Measurements from ENCODE around the gene DDX52. TPM values are rescaled to one million over a fixed set of nuclear protein-coding genes. Genes with fewer than 3 reads are reported as not detected.
A peak's percentile ranks its signal among the peaks of the same experiment; 100 is the strongest.

Gene DDX52
- total RNA-seq, 1 donor from 2014 or later, result 46.6 TPM

DNA sequence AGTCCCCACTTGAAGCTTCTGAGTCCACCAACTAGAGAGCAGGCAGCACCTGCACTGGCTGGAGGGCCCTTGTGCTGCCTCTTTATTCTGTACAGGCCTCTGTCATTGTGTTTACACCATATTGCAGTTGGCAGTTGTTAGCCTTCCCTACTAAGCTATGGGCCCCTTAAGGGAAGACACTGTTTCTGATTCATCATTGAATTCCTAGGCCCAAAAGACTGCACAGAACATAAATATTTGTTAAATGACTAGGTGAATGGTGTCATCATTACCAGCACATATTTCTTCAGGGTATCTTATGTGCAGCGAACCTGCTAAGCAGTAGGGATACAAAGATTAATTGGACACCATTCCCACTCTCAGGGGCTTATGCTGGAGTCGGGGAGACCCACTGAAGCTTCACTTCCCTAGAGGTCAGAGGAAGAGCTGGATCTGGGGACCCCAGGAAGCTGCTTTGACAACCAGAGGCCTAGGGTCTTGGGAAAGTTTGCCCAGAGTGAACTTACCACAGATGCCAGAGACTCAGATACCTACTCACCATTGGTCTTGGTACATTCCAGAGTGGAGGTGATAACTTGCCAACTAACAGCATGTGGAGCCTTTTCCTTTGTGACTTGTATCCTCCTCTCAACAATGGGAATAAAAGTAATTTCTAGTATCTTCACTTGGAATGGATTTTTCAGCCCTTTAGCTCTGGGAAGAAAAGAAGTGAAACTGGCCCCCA is 28.7 kb upstream of the DDX52 start:
- H3K27ac Mint-ChIP-seq, result no peak overlapping the region
- H3K4me3 Mint-ChIP-seq, result no peak overlapping the region
- no peaks in the 10 kb centered on the region for H3K4me1 Mint-ChIP-seq
- DNase-seq, result no peak
- H3K9me3 Mint-ChIP-seq, result no peaks in the 10 kb centered on the region
- no peaks in the 10 kb centered on the region for H3K36me3 Mint-ChIP-seq (ENCODE audit: low read depth)
- intact Hi-C loops (cut with micrococcal nuclease), result loop anchor here (5.0 kb wide), 1 partner anchor 50 kb away; no protein-coding TSS in a partner anchor
- peaks cover 11% of the 10 kb centered on the region for H3K27me3 Mint-ChIP-seq

DNA sequence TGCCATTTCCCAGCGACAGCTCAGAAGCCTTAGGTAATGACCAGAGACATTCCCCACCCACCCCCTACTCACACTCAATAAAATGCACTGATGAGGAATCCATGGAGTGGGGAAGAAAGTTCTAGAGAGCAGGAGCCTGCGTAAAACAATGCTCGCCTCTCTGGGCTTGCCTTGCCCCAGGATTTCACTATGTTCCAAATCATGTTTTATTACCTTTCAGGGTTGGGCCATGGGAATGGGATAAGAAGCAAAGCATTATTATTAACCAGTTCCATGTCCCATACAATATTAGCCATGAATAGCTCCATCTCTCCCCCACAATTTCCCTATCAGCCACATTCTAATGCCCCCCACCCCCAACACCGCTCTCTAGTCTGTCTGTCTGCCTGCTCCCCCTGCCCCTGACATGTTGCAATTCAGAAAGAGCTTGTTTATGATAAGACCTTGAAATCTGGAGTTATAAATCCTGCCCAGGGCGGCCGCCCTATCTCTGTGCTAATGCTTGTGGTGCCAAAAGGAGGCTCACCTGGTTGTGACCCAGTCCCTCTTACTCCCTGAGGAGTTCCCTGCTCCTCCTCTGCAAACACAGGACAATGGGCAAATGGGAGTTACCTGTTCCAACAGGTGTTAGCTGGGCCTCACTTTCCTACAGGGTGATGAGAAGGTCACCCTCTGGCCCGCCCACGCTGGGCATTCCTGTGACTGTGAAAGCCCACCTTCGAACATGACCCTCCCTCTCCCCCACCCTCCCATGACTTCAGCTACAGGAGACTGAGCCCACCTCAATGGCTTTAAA is 28.0 kb upstream of the DDX52 start:
- H3K4me1 Mint-ChIP-seq, result no peaks in the 10 kb centered on the region
- peaks cover 8% of the 10 kb centered on the region for H3K27me3 Mint-ChIP-seq
- no peak for DNase-seq
- H3K27ac Mint-ChIP-seq, result no peak overlapping the region
- no peak overlapping the region for H3K4me3 Mint-ChIP-seq
- intact Hi-C loops (cut with micrococcal nuclease), result loop anchor here (5.0 kb wide), 1 partner anchor 51 kb away; no protein-coding TSS in a partner anchor
- H3K36me3 Mint-ChIP-seq (ENCODE audit: low read depth), result no peaks in the 10 kb centered on the region
- H3K9me3 Mint-ChIP-seq, result no peaks in the 10 kb centered on the region

DNA sequence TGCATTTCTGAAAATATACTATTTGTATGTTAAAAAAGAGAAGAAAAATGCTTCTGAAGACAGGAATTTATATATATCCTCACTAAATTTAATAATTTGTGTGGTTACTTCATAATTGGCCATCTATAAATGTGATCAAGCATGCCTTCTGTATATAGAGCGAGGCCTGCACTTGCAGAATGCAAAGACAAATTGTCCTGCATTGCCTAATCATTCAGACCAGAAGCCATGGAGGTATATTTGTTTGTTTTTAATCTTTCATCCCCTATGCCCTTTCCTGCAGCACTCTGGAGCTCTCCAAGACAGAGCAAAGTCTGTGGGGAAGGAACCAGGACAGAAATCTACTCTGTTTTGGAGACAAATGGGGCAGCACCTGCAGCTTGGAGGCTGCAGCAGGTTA is 23.8 kb upstream of the DDX52 start:
- Mint-ChIP-seq H3K27me3 (peaks cover 7% of the 10 kb centered on the region), H3K27ac (no peak overlapping the region), H3K4me1 (no peaks in the 10 kb centered on the region), H3K9me3 (no peaks in the 10 kb centered on the region), H3K36me3 (ENCODE audit: low read depth) (no peaks in the 10 kb centered on the region), H3K4me3 (no peak overlapping the region)
- intact Hi-C loops (cut with micrococcal nuclease), result no loop called here
- DNase-seq, result no peak

GRCh38 chr17:37664214-37664613 is 21.0 kb upstream of the DDX52 start:
- Mint-ChIP-seq H3K4me3 (no peak overlapping the region), H3K9me3 (no peaks in the 10 kb centered on the region), H3K36me3 (ENCODE audit: low read depth) (no peaks in the 10 kb centered on the region), H3K27ac (no peak overlapping the region), H3K27me3 (peaks cover 24% of the 10 kb centered on the region), H3K4me1 (no peaks in the 10 kb centered on the region)
- intact Hi-C loops (cut with micrococcal nuclease), result no loop called here
- no peak for DNase-seq

- no peaks in the 10 kb centered on the region for H3K9me3 Mint-ChIP-seq
- H3K36me3 Mint-ChIP-seq (ENCODE audit: low read depth), result no peaks in the 10 kb centered on the region
- no peak overlapping the region for H3K4me3 Mint-ChIP-seq
- peaks cover 26% of the 10 kb centered on the region for H3K27me3 Mint-ChIP-seq
- H3K4me1 Mint-ChIP-seq, result no peaks in the 10 kb centered on the region
- no peak overlapping the region for H3K27ac Mint-ChIP-seq
- intact Hi-C loops (cut with micrococcal nuclease), result no loop called here
- no peak for DNase-seq
Measured at GRCh38 chr17:37662353-37662752, 19.1 kb upstream of the DDX52 start.

DNA sequence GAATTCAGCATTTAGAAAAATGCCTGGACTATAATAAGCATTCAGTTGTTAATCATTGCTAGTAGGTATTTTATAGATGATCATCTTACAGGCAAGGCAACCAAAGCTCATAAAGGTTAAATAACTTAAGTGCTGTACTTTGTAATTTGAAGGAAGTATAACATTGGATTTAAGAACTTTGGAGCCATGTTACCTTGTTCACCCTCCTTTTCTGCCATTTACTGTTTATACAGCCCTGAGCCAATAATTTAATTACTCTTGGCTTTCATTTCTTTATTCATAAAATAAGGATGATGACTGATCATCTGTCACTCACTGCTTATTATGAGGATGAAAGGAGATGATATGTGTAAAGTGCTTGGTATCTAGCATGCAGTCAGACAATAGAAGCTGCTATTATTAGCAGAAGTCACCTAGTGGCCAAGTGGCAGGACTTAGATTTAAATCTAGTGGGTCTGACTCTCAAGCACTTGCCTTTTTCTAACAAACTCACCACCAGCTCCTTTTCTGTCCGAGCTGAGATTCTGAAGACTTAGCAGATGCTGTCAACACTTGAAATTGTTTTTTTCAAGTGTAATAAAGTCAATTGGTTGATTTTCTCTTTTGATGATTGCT is 18.3 kb upstream of the DDX52 start:
- intact Hi-C loops (cut with micrococcal nuclease), result no loop called here
- DNase-seq, result no peak
- Mint-ChIP-seq H3K36me3 (ENCODE audit: low read depth) (no peaks in the 10 kb centered on the region), H3K9me3 (no peaks in the 10 kb centered on the region), H3K27me3 (peaks cover 26% of the 10 kb centered on the region), H3K4me1 (no peaks in the 10 kb centered on the region), H3K4me3 (no peak overlapping the region), H3K27ac (no peak overlapping the region)

GRCh38 chr17:37659925-37660324 is 16.7 kb upstream of the DDX52 start:
- Mint-ChIP-seq H3K27me3 (peaks cover 26% of the 10 kb centered on the region), H3K4me3 (no peak overlapping the region), H3K4me1 (no peaks in the 10 kb centered on the region), H3K27ac (no peak overlapping the region), H3K9me3 (no peaks in the 10 kb centered on the region), H3K36me3 (ENCODE audit: low read depth) (no peaks in the 10 kb centered on the region)
- DNase-seq, result no peak
- intact Hi-C loops (cut with micrococcal nuclease), result no loop called here

- Mint-ChIP-seq H3K4me3 (no peak overlapping the region), H3K9me3 (no peaks in the 10 kb centered on the region), H3K4me1 (peaks cover 4% of the 10 kb centered on the region), H3K27ac (no peak overlapping the region), H3K36me3 (ENCODE audit: low read depth) (no peaks in the 10 kb centered on the region), H3K27me3 (peaks cover 32% of the 10 kb centered on the region)
- intact Hi-C loops (cut with micrococcal nuclease), result no loop called here
- DNase-seq, result no peak
Measured at GRCh38 chr17:37657202-37657601, 14.0 kb upstream of the DDX52 start.

DNA sequence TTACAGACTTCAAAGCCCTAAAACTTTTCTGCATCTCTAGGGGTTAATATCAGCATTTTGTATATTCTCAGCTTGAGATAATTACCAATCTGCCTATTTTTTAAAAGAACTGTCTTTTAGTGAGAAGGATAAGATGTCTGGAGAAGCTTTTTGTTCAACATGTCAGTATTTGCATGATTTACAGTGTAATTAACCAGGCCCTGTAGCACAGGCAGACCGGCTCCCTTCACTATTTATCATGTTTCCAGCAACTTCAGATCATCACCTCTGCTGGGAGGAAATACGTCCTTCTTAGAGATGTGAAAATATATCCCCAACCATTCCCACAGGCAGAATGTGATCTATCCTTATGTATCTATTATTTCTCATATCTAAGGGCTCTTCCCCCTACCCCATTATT is 8.6 kb upstream of the DDX52 start:
- H3K4me3 Mint-ChIP-seq, result no peak overlapping the region
- no peaks in the 10 kb centered on the region for H3K36me3 Mint-ChIP-seq (ENCODE audit: low read depth)
- intact Hi-C loops (cut with micrococcal nuclease), result loop anchor here (2.0 kb wide), 1 partner anchor 139 kb away; no protein-coding TSS in a partner anchor
- no peak for DNase-seq
- H3K4me1 Mint-ChIP-seq, result peaks cover 10% of the 10 kb centered on the region
- no peaks in the 10 kb centered on the region for H3K9me3 Mint-ChIP-seq
- no peak overlapping the region for H3K27ac Mint-ChIP-seq
- peaks cover 55% of the 10 kb centered on the region for H3K27me3 Mint-ChIP-seq

DNA sequence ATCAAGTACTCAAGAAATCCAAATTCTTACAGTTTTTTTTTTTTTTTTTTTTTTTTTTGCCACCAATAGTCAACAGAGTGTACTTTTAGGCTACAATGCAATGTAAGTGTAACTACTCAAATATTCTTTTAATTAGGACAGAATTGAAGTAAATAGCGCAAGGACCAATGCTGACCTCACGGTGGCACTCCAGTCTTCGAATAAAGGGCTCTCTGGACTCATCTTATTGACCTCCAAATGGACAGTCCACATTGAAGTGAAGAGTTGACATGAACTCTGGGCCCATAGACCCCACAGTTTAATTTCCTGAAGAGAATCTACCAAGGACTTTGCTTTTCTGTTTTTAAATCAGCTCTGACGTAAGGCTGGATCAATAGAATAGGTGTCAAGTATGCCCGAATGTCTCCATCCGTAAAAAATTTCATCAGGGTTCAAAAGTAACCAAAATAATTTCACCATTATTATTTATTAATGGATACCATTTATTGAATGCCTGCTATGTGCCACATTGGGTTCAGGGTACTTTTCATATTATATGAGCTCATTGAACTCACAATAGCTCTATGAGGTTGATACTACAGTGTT is 7.3 kb upstream of the DDX52 start:
- Mint-ChIP-seq H3K27me3 (peaks cover 66% of the 10 kb centered on the region), H3K4me1 (peaks cover 10% of the 10 kb centered on the region), H3K36me3 (ENCODE audit: low read depth) (no peaks in the 10 kb centered on the region), H3K27ac (no peak overlapping the region), H3K4me3 (no peak overlapping the region), H3K9me3 (no peaks in the 10 kb centered on the region)
- intact Hi-C loops (cut with micrococcal nuclease), result loop anchor here (2.0 kb wide), 1 partner anchor 140 kb away; no protein-coding TSS in a partner anchor
- no peak for DNase-seq

- Mint-ChIP-seq H3K36me3 (ENCODE audit: low read depth) (no peaks in the 10 kb centered on the region), H3K9me3 (no peaks in the 10 kb centered on the region), H3K27me3 (peaks cover 77% of the 10 kb centered on the region), H3K4me3 (no peak overlapping the region), H3K4me1 (peaks cover 12% of the 10 kb centered on the region), H3K27ac (no peak overlapping the region)
- DNase-seq, result no peak
- intact Hi-C loops (cut with micrococcal nuclease), result no loop called here
Measured at GRCh38 chr17:37648555-37648954, 5.3 kb upstream of the DDX52 start.

- Mint-ChIP-seq H3K27ac (no peak overlapping the region), H3K9me3 (no peaks in the 10 kb centered on the region), H3K4me3 (no peak overlapping the region), H3K27me3 (peaks cover 73% of the 10 kb centered on the region), H3K36me3 (ENCODE audit: low read depth) (no peaks in the 10 kb centered on the region), H3K4me1 (peaks cover 9% of the 10 kb centered on the region)
- no peak for DNase-seq
- intact Hi-C loops (cut with micrococcal nuclease), result no loop called here
Measured at GRCh38 chr17:37647856-37648255, 4.6 kb upstream of the DDX52 start.

DNA sequence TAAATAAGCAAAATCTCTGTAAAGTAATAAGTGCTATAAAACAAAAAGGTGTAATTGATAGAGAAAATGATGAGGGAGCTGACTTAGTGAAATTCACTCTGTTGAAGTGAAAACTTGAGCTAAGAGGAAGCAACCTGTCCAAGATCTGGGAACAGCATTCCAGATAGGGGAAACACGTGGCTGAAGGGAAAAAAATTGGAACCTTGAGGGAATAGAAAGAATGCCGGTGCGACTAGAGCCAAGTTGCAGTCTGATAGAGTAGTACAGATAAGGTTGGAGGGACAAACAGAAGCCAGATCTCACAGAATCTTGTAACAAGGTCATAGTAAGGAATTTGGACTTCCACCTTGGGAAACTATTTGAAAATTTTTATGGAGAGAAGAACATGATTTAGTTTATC is 623 bp upstream of the DDX52 start:
- H3K36me3 Mint-ChIP-seq (ENCODE audit: low read depth), result peaks cover 24% of the 10 kb centered on the region
- H3K4me3 Mint-ChIP-seq, result peak overlapping the region; percentile 94
- intact Hi-C loops (cut with micrococcal nuclease), result loop anchor here (2.0 kb wide), 1 partner anchor 35 kb away; the partner anchor contains the start of gene SYNRG
- no peaks in the 10 kb centered on the region for H3K9me3 Mint-ChIP-seq
- H3K27me3 Mint-ChIP-seq, result peaks cover 46% of the 10 kb centered on the region
- peaks cover 26% of the 10 kb centered on the region for H3K4me1 Mint-ChIP-seq
- H3K27ac Mint-ChIP-seq, result no peak overlapping the region
- DNase-seq, result no peak

Measured in activated CD4-positive, alpha-beta T cell treated with anti-CD3 and anti-CD28 coated beads, Interleukin-2, amount 10 ng/mL, durations not matched to agents 24 days and 14 days (primary cell).